Measurements from ENCODE around the gene AIG1. TPM values are rescaled to one million over a fixed set of nuclear protein-coding genes. Genes with fewer than 3 reads are reported as not detected.

Gene AIG1
- total RNA-seq, 2 donors from 2014 or later, result 11.9 to 13.5 TPM

DNA sequence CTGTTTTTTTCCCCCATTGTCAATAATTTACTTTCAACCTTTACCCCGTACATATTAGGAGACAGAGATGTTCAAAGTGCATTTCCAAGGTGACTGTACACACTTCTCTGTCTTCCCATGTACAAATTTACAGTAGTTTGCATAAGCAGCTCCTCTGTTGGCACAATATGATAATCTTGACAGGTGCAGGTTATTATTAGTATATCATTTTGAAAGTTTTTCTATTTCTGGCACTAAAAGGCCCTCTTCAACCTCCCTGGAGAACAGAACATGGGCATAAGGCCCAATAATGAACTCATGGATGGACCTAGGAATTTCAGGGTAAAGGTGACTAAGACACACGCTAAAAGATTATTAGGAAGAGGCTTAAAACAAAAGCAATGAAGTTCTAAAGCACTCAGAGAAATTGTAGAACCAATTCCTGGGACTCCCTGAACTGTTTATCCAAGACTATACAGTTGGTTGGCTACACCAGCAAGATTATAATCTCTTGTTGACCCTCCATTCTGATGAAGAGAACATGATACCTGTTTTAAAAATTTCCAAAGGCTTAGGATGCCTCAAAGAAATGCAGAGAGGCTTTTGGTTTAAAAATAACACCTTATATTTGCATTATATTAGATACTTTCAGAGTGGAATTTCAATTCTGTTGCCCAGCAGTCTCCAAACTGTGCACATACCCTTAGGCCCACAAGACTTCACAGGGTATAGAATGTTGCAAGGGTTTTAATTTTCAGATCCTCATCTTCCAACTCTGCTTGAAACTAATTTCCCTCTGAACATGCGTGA is 1.1 kb downstream of the AIG1 start:
- Histone ChIP-seq H3K9me3 (no peaks in the 10 kb centered on the region), H3K27ac (peak overlapping the region; percentile 95 to 97 (median 95)), H3K36me3 (replicated peaks in 1 of 2; ENCODE audit: insufficient read depth in 1 of 2, low read depth in 2 of 2) (no peaks in the 10 kb centered on the region), H3K4me1 (peaks cover 13% of the 10 kb centered on the region), H3K27me3 (no peaks in the 10 kb centered on the region), H3K4me3 (no peak overlapping the region)
- no peak for ATAC-seq
- no peak for DNase-seq
- 34 to 40% methylated on average over 3 of the region's 3 CpGs for WGBS, 2 donors
- no peak for TF ChIP-seq CTCF (IDR thresholded peaks at IDR 0.05)
- no peak for TF ChIP-seq POLR2A (IDR thresholded peaks at IDR 0.05)
- intact Hi-C loops (cut with DNase I), result no loop called here

- Histone ChIP-seq H3K27me3 (no peaks in the 10 kb centered on the region), H3K36me3 (replicated peaks in 1 of 2; ENCODE audit: insufficient read depth in 1 of 2, low read depth in 2 of 2) (no peaks in the 10 kb centered on the region), H3K4me3 (no peak overlapping the region), H3K9me3 (no peaks in the 10 kb centered on the region), H3K4me1 (peaks cover 13% of the 10 kb centered on the region), H3K27ac (no peak overlapping the region)
- no peak for TF ChIP-seq POLR2A (IDR thresholded peaks at IDR 0.05)
- no peak for TF ChIP-seq CTCF (IDR thresholded peaks at IDR 0.05)
- no peak for DNase-seq
- intact Hi-C loops (cut with DNase I), result no loop called here
- WGBS, 2 donors, result 93 to 100% methylated on average over 1 of the region's 1 CpG
- ATAC-seq, result no peak
Measured at GRCh38 chr6:143062551-143062950, 1.9 kb downstream of the AIG1 start.

DNA sequence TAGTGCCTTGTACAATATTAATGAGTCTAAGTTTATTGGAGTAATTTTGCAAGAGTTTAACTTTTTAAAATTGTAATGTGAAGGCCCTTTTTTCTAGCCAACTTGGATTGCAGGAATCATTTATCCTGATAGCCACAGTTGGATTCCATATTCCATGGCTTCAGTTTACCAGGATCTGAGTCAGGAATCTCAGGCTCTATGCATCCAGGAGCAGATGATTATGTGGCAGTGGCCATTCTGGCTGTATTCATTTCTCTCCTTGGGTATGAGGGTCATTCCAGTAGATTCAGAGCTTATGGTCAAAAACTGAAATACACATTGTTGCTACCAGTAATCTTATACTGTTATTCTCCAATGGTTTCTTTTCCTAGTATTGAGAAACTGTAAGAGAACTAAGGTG is 2.9 kb downstream of the AIG1 start:
- no peak for ATAC-seq
- no peaks in the 10 kb centered on the region for H3K9me3 ChIP-seq
- no peak for DNase-seq
- H3K4me3 ChIP-seq, result no peak overlapping the region
- H3K4me1 ChIP-seq, result peaks cover 13% of the 10 kb centered on the region
- no peak for TF ChIP-seq CTCF (IDR thresholded peaks at IDR 0.05)
- no peak for TF ChIP-seq POLR2A (IDR thresholded peaks at IDR 0.05)
- intact Hi-C loops (cut with DNase I), result no loop called here
- H3K27me3 ChIP-seq, result no peaks in the 10 kb centered on the region
- H3K27ac ChIP-seq, result no peak overlapping the region
- no peaks in the 10 kb centered on the region for H3K36me3 ChIP-seq (replicated peaks in 1 of 2; ENCODE audit: insufficient read depth in 1 of 2, low read depth in 2 of 2)

DNA sequence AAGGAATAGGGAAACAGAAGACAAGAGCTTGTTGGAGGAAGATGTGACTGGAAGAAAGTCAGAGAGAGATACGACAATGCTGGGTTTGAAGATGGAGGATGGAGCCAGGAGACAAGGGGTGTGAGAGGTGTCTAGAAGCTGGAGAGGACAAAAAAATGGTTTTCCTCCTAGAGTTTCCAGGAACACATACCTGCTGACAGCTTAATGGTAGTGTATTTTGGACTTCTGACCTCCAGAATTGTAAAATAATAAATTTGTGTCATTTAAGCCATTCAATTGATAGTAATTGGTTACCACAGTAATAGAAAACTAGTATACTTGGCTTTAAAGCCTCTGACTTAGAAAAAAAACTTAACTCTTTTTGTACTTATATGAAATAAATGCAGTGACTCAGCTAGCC is 3.6 kb downstream of the AIG1 start:
- 95 to 97% methylated on average over 1 of the region's 1 CpG for WGBS, 2 donors
- intact Hi-C loops (cut with DNase I), result no loop called here
- TF ChIP-seq POLR2A (IDR thresholded peaks at IDR 0.05) (no peak), CTCF (IDR thresholded peaks at IDR 0.05) (no peak)

More for the DNA sequence above, 3.6 kb downstream of the AIG1 start:
- Histone ChIP-seq H3K9me3 (no peaks in the 10 kb centered on the region), H3K4me1 (peaks cover 13% of the 10 kb centered on the region), H3K27ac (no peak overlapping the region), H3K36me3 (replicated peaks in 1 of 2; ENCODE audit: insufficient read depth in 1 of 2, low read depth in 2 of 2) (no peaks in the 10 kb centered on the region), H3K4me3 (no peak overlapping the region), H3K27me3 (no peaks in the 10 kb centered on the region)
- ATAC-seq (no peak), DNase-seq (no peak)

Measured in body of pancreas (tissue), 4 donors.